LNCAP (cell line): Measurements from ENCODE around the gene THBD.

Source experiments
- TF ChIP-seq, protein P1 (sequence below): fragments of 450-650 bp; IDR thresholded peaks from 2 replicates; pipeline ENCODE4 v1.5.1; 2017; ENCODE audit warnings: mild to moderate bottlenecking

The THBD gene, protein sequence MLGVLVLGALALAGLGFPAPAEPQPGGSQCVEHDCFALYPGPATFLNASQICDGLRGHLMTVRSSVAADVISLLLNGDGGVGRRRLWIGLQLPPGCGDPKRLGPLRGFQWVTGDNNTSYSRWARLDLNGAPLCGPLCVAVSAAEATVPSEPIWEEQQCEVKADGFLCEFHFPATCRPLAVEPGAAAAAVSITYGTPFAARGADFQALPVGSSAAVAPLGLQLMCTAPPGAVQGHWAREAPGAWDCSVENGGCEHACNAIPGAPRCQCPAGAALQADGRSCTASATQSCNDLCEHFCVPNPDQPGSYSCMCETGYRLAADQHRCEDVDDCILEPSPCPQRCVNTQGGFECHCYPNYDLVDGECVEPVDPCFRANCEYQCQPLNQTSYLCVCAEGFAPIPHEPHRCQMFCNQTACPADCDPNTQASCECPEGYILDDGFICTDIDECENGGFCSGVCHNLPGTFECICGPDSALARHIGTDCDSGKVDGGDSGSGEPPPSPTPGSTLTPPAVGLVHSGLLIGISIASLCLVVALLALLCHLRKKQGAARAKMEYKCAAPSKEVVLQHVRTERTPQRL

DNA sequence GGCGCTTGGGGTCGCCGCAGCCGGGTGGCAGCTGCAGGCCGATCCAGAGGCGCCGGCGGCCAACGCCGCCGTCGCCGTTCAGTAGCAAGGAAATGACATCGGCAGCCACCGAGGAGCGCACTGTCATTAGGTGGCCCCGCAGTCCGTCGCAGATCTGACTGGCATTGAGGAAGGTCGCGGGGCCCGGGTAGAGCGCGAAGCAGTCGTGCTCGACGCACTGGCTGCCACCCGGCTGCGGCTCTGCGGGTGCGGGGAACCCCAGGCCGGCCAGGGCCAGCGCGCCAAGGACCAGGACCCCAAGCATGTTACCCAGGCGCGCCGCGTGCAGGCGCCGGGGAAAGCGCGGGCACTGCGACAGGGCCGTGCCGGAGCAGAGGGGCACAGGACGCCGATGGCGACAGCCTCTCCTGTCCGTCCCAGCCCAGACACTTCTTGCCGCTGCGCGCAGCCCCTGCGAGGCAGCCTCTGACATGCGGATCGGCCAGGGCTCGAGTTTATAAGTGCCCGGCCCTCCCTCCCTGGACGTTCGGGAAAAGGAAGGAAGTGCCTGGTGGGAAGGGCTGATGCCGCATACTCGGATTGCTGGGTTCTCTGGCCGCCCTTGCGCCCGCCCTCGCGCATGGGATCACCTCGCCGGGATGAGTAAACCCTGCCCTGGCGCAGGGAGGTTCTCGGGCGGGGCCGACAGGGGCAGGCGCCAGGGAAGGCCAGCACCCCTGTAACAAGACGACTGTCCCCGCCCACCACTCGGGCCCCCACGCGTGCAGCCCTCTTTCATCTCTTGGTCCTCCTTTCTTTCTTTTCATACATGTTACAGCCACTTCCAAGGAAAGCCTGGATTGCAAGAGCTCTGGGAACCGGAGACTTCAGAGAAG is at the start of gene THBD:
THBD (minus strand) TSS at position 472 of the 875 bp plus-strand sequence; CDS start at position 304, 168 bp downstream.
- TF ChIP-seq, protein P1, sequence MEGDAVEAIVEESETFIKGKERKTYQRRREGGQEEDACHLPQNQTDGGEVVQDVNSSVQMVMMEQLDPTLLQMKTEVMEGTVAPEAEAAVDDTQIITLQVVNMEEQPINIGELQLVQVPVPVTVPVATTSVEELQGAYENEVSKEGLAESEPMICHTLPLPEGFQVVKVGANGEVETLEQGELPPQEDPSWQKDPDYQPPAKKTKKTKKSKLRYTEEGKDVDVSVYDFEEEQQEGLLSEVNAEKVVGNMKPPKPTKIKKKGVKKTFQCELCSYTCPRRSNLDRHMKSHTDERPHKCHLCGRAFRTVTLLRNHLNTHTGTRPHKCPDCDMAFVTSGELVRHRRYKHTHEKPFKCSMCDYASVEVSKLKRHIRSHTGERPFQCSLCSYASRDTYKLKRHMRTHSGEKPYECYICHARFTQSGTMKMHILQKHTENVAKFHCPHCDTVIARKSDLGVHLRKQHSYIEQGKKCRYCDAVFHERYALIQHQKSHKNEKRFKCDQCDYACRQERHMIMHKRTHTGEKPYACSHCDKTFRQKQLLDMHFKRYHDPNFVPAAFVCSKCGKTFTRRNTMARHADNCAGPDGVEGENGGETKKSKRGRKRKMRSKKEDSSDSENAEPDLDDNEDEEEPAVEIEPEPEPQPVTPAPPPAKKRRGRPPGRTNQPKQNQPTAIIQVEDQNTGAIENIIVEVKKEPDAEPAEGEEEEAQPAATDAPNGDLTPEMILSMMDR: no peak

DNA sequence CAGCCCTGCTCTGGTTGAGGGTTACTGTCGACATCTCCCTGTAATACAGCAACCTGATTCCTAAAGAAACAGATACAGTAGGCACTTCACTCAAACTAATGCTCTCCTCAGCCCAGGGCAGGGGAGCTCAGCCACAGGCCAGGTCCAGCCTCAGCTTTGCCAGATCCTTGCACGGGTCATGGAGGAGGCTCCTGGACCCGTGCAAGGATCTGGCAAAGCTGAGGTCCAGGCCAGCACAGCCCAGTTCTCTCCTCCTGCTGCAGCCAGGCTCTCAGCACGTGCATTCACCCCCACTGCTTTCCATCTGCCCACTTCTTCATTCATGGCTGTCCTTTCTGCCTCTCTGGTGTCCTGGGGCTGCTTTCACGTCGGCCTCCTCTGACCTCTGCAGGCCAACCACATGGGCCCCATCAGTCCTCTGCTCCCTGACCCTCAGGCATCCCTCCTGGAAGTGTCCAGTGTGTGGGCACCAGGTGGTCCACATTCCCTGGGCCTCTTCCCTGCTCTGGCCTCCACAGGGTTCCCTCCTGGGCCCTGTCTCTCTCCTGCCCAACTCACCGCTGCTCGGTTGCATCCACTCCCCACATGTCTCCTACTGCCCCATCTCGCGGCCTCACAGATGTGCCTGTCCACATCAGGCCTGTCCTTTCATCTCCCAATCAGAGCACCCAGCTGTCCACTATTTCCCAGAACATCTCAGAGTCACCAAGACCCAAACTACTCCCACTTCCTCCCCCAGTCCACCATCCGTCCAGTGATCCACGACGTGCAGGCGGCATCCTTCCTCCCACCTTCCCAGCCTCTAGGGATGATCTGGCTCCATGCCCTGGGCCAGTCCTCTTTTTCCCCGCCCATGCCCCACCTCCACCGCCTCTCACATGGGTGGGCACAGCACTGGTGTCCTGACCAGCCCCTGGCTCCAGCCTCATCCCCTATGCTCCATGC is 48.4 kb upstream of the THBD start:
- TF ChIP-seq, protein P1: no peak

DNA sequence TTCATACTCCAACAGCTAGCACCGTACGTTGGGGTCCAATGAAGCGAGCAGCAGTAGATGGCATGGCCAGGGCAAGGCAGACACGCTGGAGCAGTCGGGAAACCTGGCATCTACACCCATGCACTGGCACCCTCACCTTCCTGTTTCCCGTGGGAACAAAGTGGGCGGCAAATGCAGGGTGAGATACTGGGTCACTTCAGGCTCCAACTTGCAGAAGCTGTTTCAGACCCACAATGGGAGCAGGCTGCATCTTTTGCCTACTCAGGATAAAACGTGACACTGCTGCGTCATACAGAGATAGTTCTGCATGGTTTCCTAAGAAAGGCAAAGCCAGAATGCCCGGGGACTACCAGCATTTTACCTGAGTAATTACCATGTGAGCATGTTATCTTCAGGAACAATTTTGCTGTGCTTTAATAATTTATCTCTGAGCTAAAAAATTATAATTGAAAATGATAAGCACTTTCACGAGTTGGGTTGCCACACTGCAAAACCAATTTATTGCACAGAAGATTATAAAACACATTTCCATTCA is 47.6 kb upstream of the THBD start:
- TF ChIP-seq, protein P1: no peak

DNA sequence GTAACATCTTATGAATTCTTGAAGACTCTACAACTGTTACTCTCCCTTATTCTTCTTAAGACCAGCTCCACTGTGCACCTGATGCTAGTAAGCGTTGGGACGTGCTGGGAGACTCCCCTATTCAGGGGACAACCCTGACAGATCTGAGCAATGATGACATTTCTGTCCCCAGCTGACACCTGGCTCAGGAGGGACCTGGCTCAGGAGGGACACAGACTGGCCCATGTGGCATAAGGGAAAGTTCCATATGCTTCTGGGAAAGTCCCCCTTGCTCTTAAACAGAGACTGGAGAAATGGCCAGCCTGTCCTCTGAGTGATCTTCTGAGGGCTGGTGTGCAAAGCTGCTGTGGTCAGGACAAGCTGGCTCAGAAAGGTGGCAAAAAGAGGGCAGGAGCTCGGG is 46.6 kb upstream of the THBD start:
- TF ChIP-seq, protein P1: no peak

DNA sequence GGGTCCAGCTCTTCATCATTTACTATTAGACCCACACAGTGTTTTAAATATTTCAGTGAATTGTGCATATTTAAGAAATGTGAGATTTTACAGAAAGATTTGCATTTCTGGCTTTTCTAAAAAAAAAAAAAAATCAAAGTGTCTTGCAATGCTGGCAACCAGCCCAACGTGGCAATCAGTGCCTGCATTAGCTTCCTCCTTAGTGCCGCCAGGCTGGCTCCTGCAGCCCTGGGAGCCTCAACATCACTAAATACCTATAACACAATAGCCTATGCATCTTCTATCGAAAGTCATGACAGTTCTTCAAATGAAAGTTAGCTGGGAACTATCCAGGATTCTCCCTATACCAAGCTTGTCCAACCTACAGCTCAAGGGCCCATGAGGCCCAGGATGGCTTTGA is 46.0 kb upstream of the THBD start:
- TF ChIP-seq, protein P1: no peak

DNA sequence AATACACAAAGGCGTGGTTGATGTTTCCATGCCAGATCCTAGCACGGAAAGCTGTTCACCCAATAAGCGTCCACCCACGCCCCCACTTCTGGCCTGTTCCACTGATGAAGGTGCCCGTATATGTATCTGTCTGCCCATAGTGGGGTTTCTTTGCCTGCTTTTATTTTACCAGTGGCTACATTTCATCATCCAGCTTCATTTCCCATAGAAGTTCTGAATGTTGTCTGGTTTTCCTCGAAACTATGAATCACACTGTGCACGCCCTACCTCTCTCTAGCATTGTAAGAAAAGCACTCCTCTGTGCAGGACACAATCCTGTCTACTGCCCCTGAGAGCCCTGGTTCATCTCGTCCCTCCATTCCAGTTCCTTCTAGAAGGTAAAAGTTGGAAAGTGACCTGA is 45.5 kb upstream of the THBD start:
- TF ChIP-seq, protein P1: no peak
